Stimulated activated CD8-positive, alpha-beta memory T cell treated with anti-CD3 and anti-CD28 coated beads, Interleukin-12 subunit alpha, Interleukin-12 subunit beta, amount 100 ng/mL, for 4 hours (primary cell): ENCODE measurements around the gene GPHN.
"Not testable (repeated sequence)": the region's sequence is repeated elsewhere in the genome, so short reads cannot be mapped to it uniquely, and the experiment has no call there.

Experiments
- DNase-seq: peaks from one replicate; pipeline ENCODE4 v3.0.0-alpha.2; 2020; ENCODE audit warnings: low read depth

The GPHN gene

DNA sequence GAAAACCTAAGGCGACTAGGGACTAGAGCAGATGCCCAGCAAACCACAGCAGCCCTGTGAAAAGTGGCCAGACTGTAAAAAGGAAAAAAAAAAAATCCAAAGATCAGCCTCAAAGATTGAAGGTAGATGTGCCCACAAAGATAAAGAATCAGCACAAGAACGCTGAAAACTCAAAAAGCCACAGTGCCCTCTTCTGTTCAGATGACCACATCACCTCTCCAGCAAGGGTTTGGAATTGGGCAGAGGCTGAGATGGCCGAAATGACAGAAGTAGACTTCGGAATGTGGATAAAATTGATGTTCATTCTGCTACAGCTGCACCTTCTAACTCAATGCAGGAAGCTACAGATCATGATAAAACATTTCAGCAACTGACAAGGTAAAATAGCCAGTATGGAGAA lies 154.4 kb downstream of the GPHN start:
- no peak for DNase-seq

DNA sequence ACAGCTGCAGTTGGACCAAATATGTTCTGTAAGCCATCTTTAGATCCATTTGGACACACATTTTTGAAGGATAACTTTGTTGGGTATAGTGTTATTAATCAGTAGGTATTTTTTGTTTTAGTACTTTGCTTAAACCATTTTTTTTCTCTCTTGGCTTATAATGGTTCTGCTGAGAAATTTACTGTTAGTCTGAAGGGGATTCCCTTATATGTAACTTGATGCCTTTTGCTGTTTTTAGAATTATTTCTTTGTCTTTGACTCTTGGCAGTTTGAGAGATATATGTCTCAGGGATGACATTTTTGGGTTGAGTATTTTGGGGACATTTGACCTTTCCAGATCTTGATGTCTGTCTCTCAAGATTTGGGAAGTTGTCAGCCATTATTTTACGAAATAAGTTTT lies 169.8 kb downstream of the GPHN start:
- no peak for DNase-seq

GRCh38 chr14:66680216-66680615 lies 172.3 kb downstream of the GPHN start:
- DNase-seq = no peak

GRCh38 chr14:66696326-66696725 lies 188.4 kb downstream of the GPHN start:
- DNase-seq = no peak

- no peak for DNase-seq
These were observed 190.6 kb downstream of the GPHN start for GRCh38 chr14:66698503-66698902.

DNA sequence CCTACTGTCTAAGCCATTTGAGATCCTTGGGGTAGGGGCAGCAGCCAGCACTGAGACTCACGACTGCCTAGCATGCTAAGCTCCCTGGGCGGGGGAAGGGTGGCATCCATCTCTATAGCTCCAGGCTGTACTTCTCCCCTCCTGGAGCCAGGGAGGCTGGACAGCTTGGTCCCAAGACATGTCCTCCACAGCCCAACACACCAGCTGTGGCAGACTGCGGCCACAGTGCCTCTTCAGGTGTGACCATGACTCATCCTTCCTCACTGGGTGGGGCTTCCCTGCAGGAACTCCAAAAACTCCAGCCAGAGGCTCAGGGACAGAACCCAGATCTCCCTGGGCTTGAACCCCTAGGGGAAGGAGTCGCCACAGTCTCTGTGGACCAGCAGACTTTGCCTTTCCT lies 193.9 kb downstream of the GPHN start:
- DNase-seq = no peak

- DNase-seq = no peak
These were observed 200.3 kb downstream of the GPHN start for GRCh38 chr14:66708267-66708666.

DNA sequence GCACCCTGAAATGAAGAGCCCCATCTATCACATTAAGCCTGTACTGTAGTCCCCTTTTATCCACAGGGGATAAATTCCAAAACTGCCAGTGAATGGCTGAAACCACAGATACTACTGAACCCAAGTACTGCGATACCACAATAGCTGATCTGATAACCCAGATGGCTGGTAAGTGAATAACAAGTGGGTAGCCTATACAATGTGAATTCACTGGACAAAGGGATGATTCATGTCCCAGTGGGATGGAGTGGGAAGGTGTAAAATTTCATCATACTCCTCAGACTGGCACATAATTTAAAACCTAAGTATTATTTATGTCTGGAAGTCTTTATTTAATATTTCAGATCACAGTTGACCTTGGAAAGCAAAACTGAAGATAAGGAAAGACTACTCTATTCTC lies 201.3 kb downstream of the GPHN start:
- no peak for DNase-seq

- not testable (repeated sequence) for DNase-seq
These were observed 206.3 kb downstream of the GPHN start for GRCh38 chr14:66714291-66714690.

DNA sequence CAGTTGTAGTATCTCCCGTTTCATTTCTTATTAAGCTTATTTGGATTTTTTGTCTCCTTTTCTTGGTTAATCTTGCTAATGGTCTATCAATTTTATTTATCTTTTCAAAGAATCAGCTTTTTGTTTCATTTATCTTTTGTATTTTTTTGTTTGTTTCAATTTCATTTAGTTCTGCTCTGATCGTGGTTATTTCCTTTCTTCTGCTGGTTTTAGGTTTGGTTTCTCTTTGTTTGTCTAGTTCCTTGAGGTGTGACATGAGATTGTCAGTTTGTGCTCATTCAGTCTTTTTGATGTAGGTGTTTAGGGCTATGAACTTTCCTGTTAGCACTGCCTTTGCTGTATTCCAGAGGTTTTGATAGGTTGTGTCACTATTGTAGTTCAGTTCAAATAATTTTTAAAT lies 207.4 kb downstream of the GPHN start:
- DNase-seq = not testable (repeated sequence)

DNA sequence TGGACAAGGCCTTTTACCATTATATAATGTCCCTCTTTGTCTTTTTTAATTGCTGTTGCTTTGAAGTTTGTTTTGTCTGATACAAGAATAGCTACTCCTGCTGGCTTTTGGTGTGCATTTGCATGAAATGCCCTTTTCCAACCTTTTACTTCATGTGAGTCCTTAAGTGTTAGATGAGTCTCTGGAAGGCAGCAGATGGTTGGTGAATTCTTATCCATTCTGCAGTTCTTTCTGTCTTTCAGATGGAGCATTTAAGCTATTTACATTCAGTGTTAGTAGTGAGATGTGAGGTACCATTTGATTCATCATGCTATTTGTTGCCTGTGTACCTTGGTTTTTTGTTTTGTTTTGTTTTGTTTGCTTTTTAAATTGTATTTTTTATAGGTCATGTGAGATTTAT lies 208.3 kb downstream of the GPHN start:
- no peak for DNase-seq

- no peak for DNase-seq
These were observed 209.7 kb downstream of the GPHN start for GRCh38 chr14:66717561-66718140.

DNA sequence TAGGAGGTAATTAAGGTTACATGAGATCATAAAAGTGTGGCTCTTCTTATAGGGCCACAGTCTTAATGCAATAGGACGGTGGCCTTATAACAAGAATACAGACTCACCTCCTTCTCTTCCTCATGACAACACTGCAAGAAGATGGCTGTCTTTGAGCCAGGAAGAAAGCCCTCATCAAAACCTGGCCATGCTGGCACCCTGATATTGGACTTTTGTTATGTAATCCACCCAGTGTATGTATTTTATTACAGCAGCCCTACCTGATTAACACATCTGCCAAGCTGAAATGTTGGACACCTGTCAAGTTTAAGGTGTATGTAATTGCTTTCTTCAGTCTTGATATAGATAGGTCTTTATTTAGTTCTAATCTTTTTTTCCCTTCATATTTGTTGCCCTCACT lies 217.0 kb downstream of the GPHN start:
- no peak for DNase-seq

DNA sequence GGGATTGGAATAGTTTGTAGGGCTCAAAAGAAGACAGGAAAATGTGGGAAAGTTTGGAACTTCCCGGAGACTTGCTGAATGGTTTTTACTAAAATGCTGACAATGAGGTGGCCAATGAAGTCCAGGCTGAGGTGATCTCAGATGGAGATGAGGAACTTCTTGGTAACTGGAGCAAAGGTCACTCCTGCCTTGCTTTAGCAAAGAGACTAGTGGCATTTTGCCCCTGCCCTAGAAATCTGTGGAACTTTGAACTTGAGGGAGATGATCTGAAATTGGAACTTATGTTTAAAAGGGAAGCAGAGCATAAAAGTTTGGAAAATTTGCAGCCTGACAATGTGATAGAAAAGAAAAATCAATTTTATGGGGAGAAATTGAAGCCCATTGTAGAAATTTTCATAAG lies 223.4 kb downstream of the GPHN start:
- not testable (repeated sequence) for DNase-seq

DNA sequence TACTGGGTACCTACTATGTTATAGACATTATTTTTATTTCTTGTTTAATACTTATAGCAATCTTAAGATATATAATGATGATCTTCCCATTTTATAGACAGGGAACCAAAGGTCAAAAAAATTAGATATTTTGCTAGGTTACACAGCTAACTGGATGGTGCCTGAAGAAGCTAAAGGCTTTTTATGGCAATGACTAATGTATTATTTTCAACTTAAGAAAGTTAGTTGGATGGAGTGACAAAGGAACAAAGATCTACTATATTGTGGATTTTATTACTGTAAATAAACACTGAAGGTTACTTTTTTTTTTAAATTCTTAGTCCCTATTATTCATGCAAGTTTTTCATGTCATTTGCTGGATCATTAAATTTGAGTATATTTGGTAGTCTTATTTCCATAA lies 227.9 kb downstream of the GPHN start:
- no peak for DNase-seq

DNA sequence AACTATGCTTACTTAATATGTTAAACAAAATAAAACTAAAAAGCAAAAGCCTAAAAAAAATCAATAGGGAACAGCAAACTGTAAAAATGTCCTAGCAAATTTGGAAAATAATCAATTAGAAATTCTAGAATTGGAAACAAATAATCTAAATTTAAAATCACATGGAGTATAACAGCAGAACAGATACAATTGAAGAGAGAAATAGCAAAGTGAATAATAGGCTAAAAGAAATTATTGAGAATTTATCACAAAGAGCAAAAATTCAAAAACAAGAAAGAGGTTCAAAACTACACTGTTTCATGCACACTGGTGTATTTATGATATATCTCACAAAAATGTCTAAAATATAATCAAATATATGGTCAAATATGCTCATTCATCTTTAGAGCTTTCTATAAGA lies 231.9 kb downstream of the GPHN start:
- DNase-seq = no peak

DNA sequence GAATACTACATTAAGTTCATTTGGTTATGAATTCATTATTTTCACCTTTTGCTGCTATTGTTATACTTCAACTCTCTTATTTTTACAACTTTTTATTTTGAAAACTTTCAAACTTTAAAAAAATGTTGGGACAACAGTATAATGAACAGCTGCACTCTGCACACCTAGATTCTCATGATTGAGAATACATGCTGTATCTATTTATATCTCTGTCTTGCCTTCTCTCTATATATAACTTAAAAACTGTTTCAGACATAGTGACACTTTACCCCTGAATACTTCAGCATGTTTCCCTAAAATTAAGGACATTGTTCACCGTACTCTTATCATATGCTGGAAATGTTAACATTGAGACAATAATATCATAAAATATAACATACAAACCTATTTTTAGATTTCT lies 237.1 kb downstream of the GPHN start:
- DNase-seq = no peak

- DNase-seq = no peak
These were observed 238.5 kb downstream of the GPHN start for GRCh38 chr14:66746316-66747006.

DNA sequence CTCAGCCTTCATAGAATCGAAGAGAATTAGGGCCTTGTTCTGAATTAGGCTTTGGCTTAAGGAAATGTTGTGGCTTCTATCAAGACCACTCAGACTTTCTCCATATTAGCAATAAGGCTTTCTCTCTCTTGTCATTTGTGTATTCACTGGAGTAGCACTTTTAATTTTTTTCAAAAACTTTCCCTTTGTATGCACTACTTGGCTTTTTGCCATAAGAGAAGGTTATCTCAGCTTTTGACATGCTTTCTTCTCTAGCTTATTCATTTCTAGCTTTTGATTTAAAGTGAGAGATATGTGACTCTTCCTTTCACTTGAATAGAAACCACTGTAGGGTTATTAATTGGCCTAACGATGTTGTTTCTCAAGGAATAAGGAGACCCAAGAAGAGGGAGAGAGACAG lies 244.2 kb downstream of the GPHN start:
- DNase-seq = no peak

- DNase-seq = no peak
These were observed 250.2 kb downstream of the GPHN start for GRCh38 chr14:66758031-66758613.

GRCh38 chr14:66772146-66772545 lies 264.2 kb downstream of the GPHN start:
- DNase-seq = no peak

DNA sequence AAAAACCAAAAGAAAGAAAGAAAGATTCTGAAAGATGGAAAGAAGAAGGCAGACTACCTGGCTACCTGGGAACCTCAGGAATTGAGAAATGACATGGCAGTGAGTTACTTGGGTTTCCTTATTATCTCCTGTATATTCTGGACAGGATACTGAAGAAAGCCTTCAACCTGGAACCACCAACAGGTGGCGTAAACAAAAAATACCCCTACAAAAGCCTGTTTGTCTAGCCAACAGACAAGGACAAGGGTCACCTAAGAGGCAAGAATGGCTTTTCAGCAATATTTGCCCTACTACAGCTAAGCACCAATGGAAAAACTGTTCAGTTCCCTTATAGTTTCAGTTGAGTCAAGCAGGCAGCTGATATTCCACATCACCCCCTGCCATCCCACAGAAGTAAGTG lies 274.9 kb downstream of the GPHN start:
- DNase-seq = no peak

DNA sequence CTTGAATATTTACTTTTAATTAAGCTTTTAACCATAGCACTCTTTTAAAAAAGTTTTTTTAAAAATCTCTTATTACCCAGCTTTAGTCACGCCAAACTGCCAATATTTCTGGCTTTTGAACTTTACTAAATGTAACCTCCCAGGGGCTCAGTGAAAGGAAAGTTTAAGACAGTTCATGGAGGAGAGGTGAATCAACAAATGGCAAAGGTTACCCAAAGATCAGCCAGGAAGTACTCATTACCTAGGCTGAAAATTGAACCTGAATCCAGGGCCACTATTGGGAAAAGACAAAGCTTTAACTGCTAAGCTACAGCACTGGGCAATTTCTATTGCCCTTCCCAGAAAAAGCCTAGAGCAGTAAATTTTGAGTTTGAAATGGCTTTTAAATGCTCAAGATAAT lies 282.2 kb downstream of the GPHN start:
- DNase-seq = no peak

DNA sequence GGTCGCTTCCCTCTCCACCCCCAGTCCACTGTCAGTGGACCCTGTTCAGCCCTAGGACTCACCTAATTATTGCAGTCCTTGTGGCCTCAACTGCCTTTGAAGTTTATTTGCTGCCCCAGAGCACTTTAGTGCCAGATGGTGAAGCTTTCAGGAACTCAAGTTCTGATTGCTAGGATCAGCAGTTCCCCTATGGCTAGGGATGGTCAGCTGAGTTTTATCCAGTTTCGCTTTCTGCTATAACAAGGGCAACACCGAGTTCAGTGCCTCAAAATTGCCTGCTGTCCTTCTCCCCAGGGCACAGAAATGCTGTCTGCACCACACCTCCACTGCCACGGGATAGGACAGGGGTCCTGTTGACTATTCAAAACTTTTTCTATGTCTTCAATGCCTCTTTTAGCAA lies 295.0 kb downstream of the GPHN start:
- no peak for DNase-seq
